ENCODE measurements around the gene CDH5.

- TF ChIP-seq CTCF (optimal IDR thresholded peaks at IDR 0.05 in 1 of 3, IDR thresholded peaks at IDR 0.05 in 1 of 3, conservative IDR thresholded peaks at IDR 0.05 in 1 of 3; ENCODE audit: extremely low read depth in 1 of 3, insufficient read depth in 2 of 3, low read length in 3 of 3), result no peak
- TF ChIP-seq EZH2 (IDR thresholded peaks at IDR 0.05; ENCODE audit: low read length), result no peak
These were observed 28.9 kb upstream of the CDH5 start for GRCh38 chr16:66337463-66338188.

All from keratinocyte (primary cell).